ENCODE data around the gene IWS1. TPM values are rescaled to one million over a fixed set of nuclear protein-coding genes. Genes with fewer than 3 reads are reported as not detected.

Gene IWS1
- total RNA-seq, 1 donor from 2014 or later = 49.3 TPM

DNA sequence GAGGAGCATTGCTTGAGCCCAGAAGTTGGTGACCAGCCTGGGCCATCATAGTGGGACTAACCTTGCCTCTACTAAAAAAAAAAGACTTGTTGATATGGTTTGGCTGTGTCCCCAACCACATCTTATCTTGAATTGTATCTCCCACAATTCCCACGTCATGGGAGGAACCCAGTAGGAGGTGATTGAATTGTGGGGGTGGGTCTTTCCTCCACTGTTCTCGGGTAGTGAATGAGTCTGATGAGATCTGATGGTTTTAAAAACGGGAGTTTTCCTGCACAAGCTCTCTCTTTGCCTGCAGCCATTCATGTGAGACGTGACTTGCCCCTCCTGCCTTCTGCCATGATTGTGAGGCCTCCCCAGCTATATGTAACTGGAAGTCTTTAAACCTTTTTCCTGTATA lies 61.0 kb downstream of the IWS1 start:
- DNase-seq (no peak), ATAC-seq (ENCODE audit: low read depth) (no peak)
- Mint-ChIP-seq H3K4me3 (no peak overlapping the region), H3K27me3 (no peaks in the 10 kb centered on the region), H3K27ac (no peak overlapping the region), H3K9me3 (no peaks in the 10 kb centered on the region), H3K4me1 (no peaks in the 10 kb centered on the region), H3K36me3 (ENCODE audit: low read depth) (peaks cover 20% of the 10 kb centered on the region)
- intact Hi-C loops (cut with micrococcal nuclease) = no loop called here
- POLR2A ChIA-PET = no interaction called here
- CTCF ChIA-PET = interaction anchor here (1.6 kb wide), 1 partner anchor 14 kb away, joined by 5 read pairs; no protein-coding TSS in a partner anchor
- TF ChIP-seq, protein P1, sequence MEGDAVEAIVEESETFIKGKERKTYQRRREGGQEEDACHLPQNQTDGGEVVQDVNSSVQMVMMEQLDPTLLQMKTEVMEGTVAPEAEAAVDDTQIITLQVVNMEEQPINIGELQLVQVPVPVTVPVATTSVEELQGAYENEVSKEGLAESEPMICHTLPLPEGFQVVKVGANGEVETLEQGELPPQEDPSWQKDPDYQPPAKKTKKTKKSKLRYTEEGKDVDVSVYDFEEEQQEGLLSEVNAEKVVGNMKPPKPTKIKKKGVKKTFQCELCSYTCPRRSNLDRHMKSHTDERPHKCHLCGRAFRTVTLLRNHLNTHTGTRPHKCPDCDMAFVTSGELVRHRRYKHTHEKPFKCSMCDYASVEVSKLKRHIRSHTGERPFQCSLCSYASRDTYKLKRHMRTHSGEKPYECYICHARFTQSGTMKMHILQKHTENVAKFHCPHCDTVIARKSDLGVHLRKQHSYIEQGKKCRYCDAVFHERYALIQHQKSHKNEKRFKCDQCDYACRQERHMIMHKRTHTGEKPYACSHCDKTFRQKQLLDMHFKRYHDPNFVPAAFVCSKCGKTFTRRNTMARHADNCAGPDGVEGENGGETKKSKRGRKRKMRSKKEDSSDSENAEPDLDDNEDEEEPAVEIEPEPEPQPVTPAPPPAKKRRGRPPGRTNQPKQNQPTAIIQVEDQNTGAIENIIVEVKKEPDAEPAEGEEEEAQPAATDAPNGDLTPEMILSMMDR (IDR thresholded peaks at IDR 0.05) = no peak

DNA sequence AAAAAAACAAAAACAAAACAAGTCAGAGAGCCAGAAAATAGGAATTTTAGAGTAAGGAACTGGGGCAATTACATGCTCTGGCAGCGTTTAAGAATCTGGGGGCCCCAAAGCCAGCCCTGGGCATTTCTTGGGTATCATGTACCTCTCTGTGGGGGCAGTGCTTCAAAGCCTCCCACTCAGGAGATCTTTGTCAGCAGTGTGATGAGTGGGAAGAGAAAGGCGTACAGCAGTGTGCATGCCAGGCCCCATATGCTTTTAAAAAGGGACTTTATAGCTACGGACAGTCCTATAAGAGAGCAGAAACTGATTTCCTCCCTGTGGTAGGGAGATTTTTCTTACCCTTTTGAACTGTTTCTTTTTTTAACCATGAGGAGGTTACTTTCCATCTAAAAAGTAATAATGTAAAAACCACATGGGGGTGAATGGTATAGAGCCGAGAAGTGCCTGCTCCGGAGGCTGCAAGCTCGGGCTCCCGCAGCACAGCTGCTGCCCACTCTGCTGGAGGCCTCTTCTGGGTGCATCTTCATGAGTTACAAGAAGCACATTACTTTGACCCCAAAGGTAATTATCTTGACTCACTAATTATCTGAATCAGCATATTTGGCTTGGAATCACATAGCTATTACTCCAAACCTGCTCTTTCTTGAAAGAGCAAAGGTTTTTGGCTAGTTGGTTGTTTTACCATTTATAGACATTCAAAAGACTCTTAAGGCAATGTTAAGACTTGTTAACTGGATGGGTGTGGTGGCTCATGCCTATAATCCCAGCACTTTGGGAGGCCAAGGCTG lies 61.6 kb downstream of the IWS1 start:
- intact Hi-C loops (cut with micrococcal nuclease) = no loop called here
- Mint-ChIP-seq H3K36me3 (ENCODE audit: low read depth) (peaks cover 20% of the 10 kb centered on the region), H3K27ac (no peak overlapping the region), H3K4me1 (no peaks in the 10 kb centered on the region), H3K4me3 (no peak overlapping the region), H3K27me3 (no peaks in the 10 kb centered on the region), H3K9me3 (no peaks in the 10 kb centered on the region)
- CTCF ChIA-PET = interaction anchor here (1.6 kb wide), 1 partner anchor 14 kb away, joined by 5 read pairs; no protein-coding TSS in a partner anchor
- DNase-seq = no peak
- POLR2A ChIA-PET = no interaction called here
- TF ChIP-seq, protein P1 (IDR thresholded peaks at IDR 0.05) = no peak
- ATAC-seq (ENCODE audit: low read depth) = no peak

DNA sequence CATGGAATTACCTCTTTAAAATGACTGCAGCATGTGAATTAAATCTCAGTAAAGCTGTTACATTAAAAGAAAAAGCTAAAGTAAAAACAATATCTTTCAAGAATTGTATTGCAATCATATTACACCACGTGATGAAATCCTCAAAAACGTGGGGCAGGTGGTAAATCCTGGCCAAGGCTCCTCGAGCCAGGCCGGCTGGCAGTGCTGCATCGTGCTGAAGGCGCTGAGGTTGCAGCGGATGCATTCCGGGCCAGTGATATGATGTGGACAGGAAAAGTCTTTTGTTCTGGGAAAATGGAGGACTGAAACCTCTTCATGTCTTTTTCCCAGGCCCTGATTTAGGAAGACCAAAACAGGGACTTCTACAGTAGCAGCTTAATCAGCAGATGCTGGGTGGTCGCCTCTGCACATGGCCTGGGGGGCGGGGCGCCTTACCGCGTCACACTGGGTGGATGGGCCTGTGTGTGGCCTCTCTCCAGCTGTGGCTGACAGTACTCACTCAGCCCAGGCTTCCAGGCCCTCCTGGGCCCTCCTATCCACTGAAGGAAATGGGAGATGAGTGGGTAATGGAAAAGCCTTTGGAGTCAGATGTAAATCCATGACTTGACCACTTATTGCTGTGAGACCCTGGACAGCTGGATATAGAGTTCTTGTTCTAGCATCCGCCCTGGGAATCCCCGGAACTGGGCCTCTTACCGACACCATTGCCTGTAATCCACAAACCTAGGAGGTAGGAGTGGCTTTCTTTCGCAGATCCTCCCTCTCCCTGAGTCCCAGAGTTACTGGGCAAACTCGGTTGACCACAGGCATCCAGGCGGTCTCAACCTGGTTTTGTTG lies 62.9 kb downstream of the IWS1 start:
- no peaks in the 10 kb centered on the region for H3K27me3 Mint-ChIP-seq
- intact Hi-C loops (cut with micrococcal nuclease) = no loop called here
- CTCF ChIA-PET = no interaction called here

DNA sequence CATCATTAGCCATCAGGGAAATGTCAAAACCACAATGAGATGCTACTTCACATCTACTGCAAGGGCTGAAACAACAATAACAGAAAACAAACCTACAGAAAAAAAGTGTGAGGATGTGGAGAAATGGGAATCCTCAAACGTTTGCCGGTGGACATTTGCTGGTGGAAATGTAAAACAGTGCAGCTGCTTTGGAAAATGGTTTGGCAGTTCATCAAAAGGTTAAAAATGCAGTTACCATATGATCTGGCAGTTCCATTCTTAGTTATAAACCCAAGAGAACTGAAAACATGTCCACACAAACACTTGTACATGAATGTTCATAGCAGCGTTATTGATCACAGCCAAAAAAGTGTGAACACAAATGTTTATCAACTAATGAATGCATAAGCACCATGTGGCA lies 63.8 kb downstream of the IWS1 start:
- Mint-ChIP-seq H3K36me3 (ENCODE audit: low read depth) (peaks cover 4% of the 10 kb centered on the region), H3K4me1 (peaks cover 6% of the 10 kb centered on the region), H3K9me3 (no peaks in the 10 kb centered on the region), H3K27me3 (no peaks in the 10 kb centered on the region), H3K27ac (no peak overlapping the region), H3K4me3 (no peak overlapping the region)
- TF ChIP-seq, protein P1 (IDR thresholded peaks at IDR 0.05) = no peak
- POLR2A ChIA-PET = no interaction called here
- CTCF ChIA-PET = no interaction called here
- intact Hi-C loops (cut with micrococcal nuclease) = no loop called here
- DNase-seq = no peak
- no peak for ATAC-seq (ENCODE audit: low read depth)

More for the DNA sequence above, 62.9 kb downstream of the IWS1 start:
- Mint-ChIP-seq H3K4me1 (no peaks in the 10 kb centered on the region), H3K9me3 (no peaks in the 10 kb centered on the region), H3K36me3 (ENCODE audit: low read depth) (peaks cover 11% of the 10 kb centered on the region), H3K4me3 (no peak overlapping the region), H3K27ac (no peak overlapping the region)
- DNase-seq (no peak), ATAC-seq (ENCODE audit: low read depth) (no peak)
- POLR2A ChIA-PET = no interaction called here
- TF ChIP-seq, protein P1 (IDR thresholded peaks at IDR 0.05) = no peak

DNA sequence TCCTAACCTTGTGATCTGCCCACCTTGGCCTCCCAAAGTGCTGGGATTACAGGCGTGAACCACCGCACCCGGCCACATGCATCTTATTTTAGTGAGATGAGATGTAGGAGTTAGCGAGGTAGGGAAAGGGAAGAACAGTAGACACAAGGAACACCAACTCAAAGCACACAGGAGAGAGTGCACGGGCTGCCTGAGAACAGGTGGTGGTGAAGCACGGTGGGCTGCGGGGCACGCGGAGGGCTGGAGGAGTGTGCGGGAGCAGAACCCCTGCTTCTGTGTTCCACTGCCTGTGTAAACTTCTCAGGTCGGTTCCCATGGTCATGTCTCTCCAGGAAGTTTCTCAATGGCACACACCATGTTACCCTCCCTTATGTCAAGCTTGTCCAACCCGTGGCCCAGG lies 69.3 kb downstream of the IWS1 start:
- POLR2A ChIA-PET = no interaction called here
- Mint-ChIP-seq H3K4me3 (no peak overlapping the region), H3K4me1 (peaks cover 8% of the 10 kb centered on the region), H3K36me3 (ENCODE audit: low read depth) (peaks cover 2% of the 10 kb centered on the region), H3K27me3 (no peaks in the 10 kb centered on the region), H3K9me3 (no peaks in the 10 kb centered on the region), H3K27ac (no peak overlapping the region)
- intact Hi-C loops (cut with micrococcal nuclease) = no loop called here
- no peak for DNase-seq
- TF ChIP-seq, protein P1 (IDR thresholded peaks at IDR 0.05) = no peak
- no peak for ATAC-seq (ENCODE audit: low read depth)
- CTCF ChIA-PET = no interaction called here
